H9 (cell line): ENCODE results near the gene TST. TPM values are rescaled to one million over a fixed set of nuclear protein-coding genes. Genes with fewer than 3 reads are reported as not detected.

Experiments used
- DNase-seq: peaks from one replicate; pipeline ENCODE4 v3.0.0-alpha.2; 2017
- H2AFZ ChIP-seq: one replicate; pipeline ENCODE4 v1.6.1; 2013; ENCODE audit warnings: mild to moderate bottlenecking, low read length, control low read depth, moderate library complexity
- H2AK5ac ChIP-seq: 2 replicates; pipeline ENCODE4 v1.6.1; 2013; ENCODE audit warnings: low read length, control low read depth, mixed read lengths; ENCODE audit not compliant: insufficient read length
- H2BK120ac ChIP-seq: one replicate; pipeline ENCODE4 v1.6.1; 2013; ENCODE audit warnings: low read depth, mild to moderate bottlenecking, low read length, control low read depth, inconsistent platforms; ENCODE audit not compliant: poor library complexity, severe bottlenecking
- H2BK12ac ChIP-seq: 2 replicates; pipeline ENCODE4 v1.6.1; 2013; ENCODE audit warnings: low read length, control low read depth, mixed read lengths, low read depth; ENCODE audit not compliant: insufficient read length
- H2BK15ac ChIP-seq: 2 replicates; pipeline ENCODE4 v1.6.1; 2013; ENCODE audit warnings: low read depth, low read length, control low read depth
- H2BK20ac ChIP-seq: one replicate; pipeline ENCODE4 v1.6.1; 2013; ENCODE audit warnings: low read depth, mild to moderate bottlenecking, low read length, control low read depth, inconsistent platforms; ENCODE audit not compliant: poor library complexity, severe bottlenecking
- H2BK5ac ChIP-seq: 2 replicates; pipeline ENCODE4 v1.6.1; 2013; ENCODE audit warnings: low read length, control low read depth, mixed read lengths; ENCODE audit not compliant: insufficient read length
- H3K14ac ChIP-seq: 2 replicates; pipeline ENCODE4 v1.6.1; 2013; ENCODE audit warnings: low read length, control low read depth; ENCODE audit not compliant: insufficient read depth
- H3K18ac ChIP-seq: 2 replicates; pipeline ENCODE4 v1.6.1; 2013; ENCODE audit warnings: low read depth, mild to moderate bottlenecking, mixed read lengths, low read length, control low read depth; ENCODE audit not compliant: insufficient read length
- H3K23ac ChIP-seq: 2 replicates; pipeline ENCODE4 v1.6.1; 2013; ENCODE audit warnings: low read length, control low read depth, mixed read lengths, low read depth; ENCODE audit not compliant: insufficient read length
- H3K23me2 ChIP-seq: 2 replicates; pipeline ENCODE4 v1.6.1; 2013; ENCODE audit warnings: low read depth, mild to moderate bottlenecking, mixed read lengths, low read length, control low read depth; ENCODE audit not compliant: insufficient read length, poor library complexity, severe bottlenecking
- H3K27ac ChIP-seq: 2 replicates; pipeline ENCODE4 v1.5.1; 2013; ENCODE audit warnings: low read length, control low read depth, mixed read lengths, low read depth; ENCODE audit not compliant: insufficient read length
- H3K27me3 ChIP-seq: 2 replicates; pipeline ENCODE4 v1.6.1; 2013; ENCODE audit warnings: low read length, control low read depth, inconsistent platforms; ENCODE audit not compliant: insufficient read depth
- H3K4ac ChIP-seq: 2 replicates; pipeline ENCODE4 v1.6.1; 2013; ENCODE audit warnings: low read depth, mild to moderate bottlenecking, control low read depth, inconsistent platforms, low read length, moderate library complexity
- H3K4me1 ChIP-seq: 2 replicates; pipeline ENCODE4 v1.6.1; 2013; ENCODE audit warnings: low read length, control low read depth, inconsistent platforms; ENCODE audit not compliant: insufficient read depth
- H3K4me2 ChIP-seq: 2 replicates; pipeline ENCODE4 v1.6.1; 2013; ENCODE audit warnings: low read length, control low read depth, mixed read lengths; ENCODE audit not compliant: insufficient read length, insufficient read depth
- H3K56ac ChIP-seq: 2 replicates; pipeline ENCODE4 v1.6.1; 2013; ENCODE audit warnings: low read depth, mild to moderate bottlenecking, mixed read lengths, low read length, control low read depth; ENCODE audit not compliant: insufficient read length
- H3K79me1 ChIP-seq: 2 replicates; pipeline ENCODE4 v1.6.1; 2013; ENCODE audit warnings: low read depth, mild to moderate bottlenecking, moderate library complexity, low read length, control low read depth, inconsistent platforms; ENCODE audit not compliant: insufficient read depth, poor library complexity, severe bottlenecking
- H3K79me2 ChIP-seq: 2 replicates; pipeline ENCODE4 v1.6.1; 2013; ENCODE audit warnings: low read length, control low read depth, inconsistent platforms; ENCODE audit not compliant: insufficient read depth
- H3K9ac ChIP-seq: 2 replicates; pipeline ENCODE4 v1.6.1; 2013; ENCODE audit warnings: low read length, control low read depth, mixed read lengths; ENCODE audit not compliant: insufficient read length; ENCODE audit errors: extremely low read depth
- H3K9me3 ChIP-seq: one replicate; pipeline ENCODE4 v1.6.1; 2013; ENCODE audit warnings: low read depth, low read length, inconsistent platforms; ENCODE audit not compliant: control insufficient read depth
- H3T11ph ChIP-seq: one replicate; pipeline ENCODE4 v1.6.1; 2013; ENCODE audit warnings: mild to moderate bottlenecking, low read length, control low read depth, inconsistent platforms
- H4K20me1 ChIP-seq: one replicate; pipeline ENCODE4 v1.6.1; 2013; ENCODE audit not compliant: control insufficient read depth, insufficient read length, insufficient read depth
- H4K5ac ChIP-seq: 2 replicates; pipeline ENCODE4 v1.6.1; 2013; ENCODE audit warnings: low read depth, mild to moderate bottlenecking, mixed read lengths, low read length, control low read depth; ENCODE audit not compliant: insufficient read length
- H4K8ac ChIP-seq: replicated peaks from 2 replicates; pipeline ENCODE4 v1.6.1; 2013; ENCODE audit warnings: low read length, control low read depth, mixed read lengths, low read depth; ENCODE audit not compliant: insufficient read length
- H4K91ac ChIP-seq: 2 replicates; pipeline ENCODE4 v1.6.1; 2013; ENCODE audit warnings: low read depth, mild to moderate bottlenecking, moderate library complexity, mixed read lengths, low read length, control low read depth; ENCODE audit not compliant: insufficient read length
- H3K27ac Mint-ChIP-seq, 3 experiments: 2 replicates in 2 of 3; 3 replicates in 1 of 3; pipeline ENCODE4 v1.8.0; 2020 to 2021; ENCODE audit warnings: mixed read lengths in 3 of 3, mild to moderate bottlenecking in 1 of 3, moderate library complexity in 1 of 3
- H3K27me3 Mint-ChIP-seq: 2 replicates; pipeline ENCODE4 v1.8.0; 2021; ENCODE audit warnings: low read depth, mild to moderate bottlenecking, moderate library complexity, mixed read lengths
- H3K36me3 Mint-ChIP-seq, 3 experiments: 2 replicates in 2 of 3; 3 replicates in 1 of 3; pipeline ENCODE4 v1.8.0; 2020 to 2021; ENCODE audit warnings: low read depth in 3 of 3, mixed read lengths in 3 of 3; ENCODE audit not compliant: insufficient read depth in 1 of 3
- H3K4me1 Mint-ChIP-seq, 2 experiments: 2 replicates each; pipeline ENCODE4 v1.8.0; 2020; ENCODE audit warnings: mixed read lengths in 2 of 2
- H3K4me3 Mint-ChIP-seq, 2 experiments: 2 replicates in 1 of 2; 3 replicates in 1 of 2; pipeline ENCODE4 v1.8.0; 2020 to 2021; ENCODE audit warnings: mild to moderate bottlenecking in 2 of 2, mixed read lengths in 2 of 2, moderate library complexity in 1 of 2
- H3K9me3 Mint-ChIP-seq, 2 experiments: 2 replicates in 1 of 2; 3 replicates in 1 of 2; pipeline ENCODE4 v1.8.0; 2020; ENCODE audit warnings: mild to moderate bottlenecking in 2 of 2, mixed read lengths in 2 of 2, moderate library complexity in 1 of 2
- CTCF ChIP-seq: fragments of 200-600 bp; sonication (generic); conservative IDR thresholded peaks from 3 replicates; pipeline ENCODE4 v1.8.0; 2021; ENCODE audit warnings: antibody characterized with exemption, mild to moderate bottlenecking
- WGBS: extraction: QIAGEN DNeasy Blood & Tissue Kit; methylation state at CpG from one replicate; pipeline ENCODE4 v1.1.7; 2013; ENCODE audit warnings: missing lambda C conversion rate, low lambda C conversion rate, mixed read lengths; ENCODE audit not compliant: insufficient read length; ENCODE audit errors: extremely low coverage; 5-methylcytosine and 5-hydroxymethylcytosine counted together
- total RNA-seq: library from RNA; stranded (reverse); gene quantifications from 2 replicates; pipeline ENCODE4 v1.2.1, GENCODE V29; 2021

Gene TST
- total RNA-seq, 1 experiment from 2014 or later, result 31.9 TPM

GRCh38 chr22:37037669-37038068 lies 18.4 kb upstream of the TST start:
- no CpG with 5 or more reads among the region's 14 CpGs for WGBS
- Mint-ChIP-seq H3K27me3 (peaks cover 25% of the 10 kb centered on the region), H3K27ac (no peak overlapping the region; a peak in 1 of 7 replicates), H3K9me3 (no peaks in the 10 kb centered on the region), H3K36me3 (no peaks in the 10 kb centered on the region), H3K4me3 (no peak overlapping the region), H3K4me1 (peaks cover 21 to 24% of the 10 kb centered on the region in 2 experiments)
- H2BK15ac ChIP-seq, result no peak overlapping the region
- no peak for DNase-seq
- H3K79me1 ChIP-seq, result no peaks in the 10 kb centered on the region
- no peaks in the 10 kb centered on the region; the same call in 1 of the 2 replicates for H3K4me1 ChIP-seq
- no peaks in the 10 kb centered on the region for H3K9me3 ChIP-seq
- H3K4me2 ChIP-seq, result no peak overlapping the region
- no peak overlapping the region for H4K8ac ChIP-seq
- H2BK120ac ChIP-seq, result no peak overlapping the region
- H3K79me2 ChIP-seq, result no peaks in the 10 kb centered on the region
- no peak overlapping the region for H4K5ac ChIP-seq
- no peak overlapping the region for H2BK5ac ChIP-seq
- no peak overlapping the region for H3K4ac ChIP-seq
- no peaks in the 10 kb centered on the region for H4K20me1 ChIP-seq
- H3K56ac ChIP-seq, result no peak overlapping the region
- no peaks in the 10 kb centered on the region for H3K23me2 ChIP-seq
- no peak overlapping the region for H2BK20ac ChIP-seq
- no peak overlapping the region for H3K9ac ChIP-seq
- no peak overlapping the region for H3K18ac ChIP-seq
- no peak for TF ChIP-seq CTCF
- no peak overlapping the region for H3K23ac ChIP-seq
- H3K14ac ChIP-seq, result no peak overlapping the region; the same call in 1 of the 2 replicates
- no peaks in the 10 kb centered on the region for H3K27me3 ChIP-seq
- H2BK12ac ChIP-seq, result no peak overlapping the region
- H2AFZ ChIP-seq, result no peak overlapping the region
- H2AK5ac ChIP-seq, result no peak overlapping the region
- H4K91ac ChIP-seq, result no peak overlapping the region
- no peak overlapping the region for H3T11ph ChIP-seq
- no peak overlapping the region for H3K27ac ChIP-seq
